Activated naive CD8-positive, alpha-beta T cell (primary cell): Measurements from ENCODE around the gene CHST14.
A peak's percentile ranks its signal among the peaks of the same experiment; 100 is the strongest.

ENCODE experiments used
- H3K27ac Mint-ChIP-seq: one replicate; pipeline ENCODE4 v1.8.0; 2021; ENCODE audit warnings: mixed read lengths
- H3K27me3 Mint-ChIP-seq: one replicate; pipeline ENCODE4 v1.8.0; 2021; ENCODE audit warnings: mixed read lengths
- H3K36me3 Mint-ChIP-seq: one replicate; pipeline ENCODE4 v1.8.0; 2021; ENCODE audit warnings: mixed read lengths
- H3K4me1 Mint-ChIP-seq: one replicate; pipeline ENCODE4 v1.8.0; 2021; ENCODE audit warnings: low read depth, mixed read lengths
- H3K4me3 Mint-ChIP-seq: one replicate; pipeline ENCODE4 v1.8.0; 2021; ENCODE audit warnings: mild to moderate bottlenecking, mixed read lengths
- H3K9me3 Mint-ChIP-seq: one replicate; pipeline ENCODE4 v1.8.0; 2021; ENCODE audit warnings: low read depth, mixed read lengths

Gene CHST14

DNA sequence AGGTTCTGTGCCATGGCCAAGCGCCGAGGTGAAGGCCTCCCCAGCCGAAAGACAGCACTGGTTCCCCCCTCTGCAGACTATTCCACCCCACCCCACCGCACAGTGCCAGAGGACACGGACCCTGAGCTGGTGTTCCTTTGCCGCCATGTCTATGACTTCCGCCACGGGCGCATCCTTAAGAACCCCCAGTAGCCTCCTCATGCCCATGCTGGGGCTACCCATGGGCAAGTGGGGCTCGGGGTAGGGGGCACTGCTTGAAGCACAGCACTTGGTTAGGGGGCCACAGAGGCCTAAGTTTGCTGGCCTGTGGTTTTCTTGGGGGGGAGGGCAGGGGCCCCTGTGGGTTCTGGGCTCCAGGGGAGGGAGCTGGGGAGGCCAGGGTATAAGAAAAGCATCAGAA is 4.8 kb upstream of the CHST14 start:
- H3K27ac Mint-ChIP-seq: no peak overlapping the region

DNA sequence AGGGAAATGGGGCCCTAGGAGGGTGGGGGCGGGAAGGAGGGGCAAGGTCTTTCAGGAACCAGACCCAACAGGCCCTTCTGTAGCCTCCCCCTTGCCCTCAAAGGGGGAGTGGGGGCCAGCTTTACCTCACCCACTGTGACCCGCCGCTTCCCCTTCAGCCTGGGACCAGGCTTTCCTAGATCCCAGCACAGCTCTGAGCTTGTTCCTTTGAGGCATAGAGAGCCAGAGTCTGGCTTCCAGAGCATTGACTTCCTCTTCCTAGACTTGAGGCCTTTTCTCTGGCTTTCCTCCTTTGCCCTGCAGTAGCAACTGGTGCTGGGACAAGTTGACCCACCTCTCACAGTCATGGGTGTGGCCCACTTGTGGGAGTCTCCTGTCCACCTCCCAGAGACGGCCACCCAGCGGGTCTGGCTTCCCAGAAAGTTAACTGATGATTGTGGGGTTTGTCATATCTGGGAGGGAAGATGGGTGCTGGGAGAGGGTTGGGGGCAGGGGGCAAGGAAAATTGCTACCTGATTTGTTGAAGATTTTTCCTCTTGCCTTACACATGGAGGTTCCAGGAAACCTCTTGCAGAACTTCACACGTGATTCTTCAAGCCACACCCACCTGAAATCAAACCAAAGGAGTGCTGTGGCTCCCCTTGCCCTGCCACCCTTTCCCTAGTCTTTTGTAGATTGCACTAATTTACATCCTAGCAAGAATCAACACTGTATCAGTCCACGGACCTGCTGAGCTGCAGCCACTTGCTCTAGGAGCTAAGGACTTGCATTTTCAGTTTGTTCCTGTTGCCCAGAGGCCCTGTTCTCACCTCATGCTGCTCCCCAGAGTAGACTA is 4.1 kb upstream of the CHST14 start:
- Mint-ChIP-seq H3K36me3 (peaks cover 2% of the 10 kb centered on the region), H3K4me1 (peaks cover 28% of the 10 kb centered on the region), H3K4me3 (no peak overlapping the region), H3K27ac (peak overlapping the region; percentile 42), H3K9me3 (no peaks in the 10 kb centered on the region), H3K27me3 (no peaks in the 10 kb centered on the region)

More for the DNA sequence above, 4.8 kb upstream of the CHST14 start:
- H3K9me3 Mint-ChIP-seq: no peaks in the 10 kb centered on the region
- H3K4me1 Mint-ChIP-seq: peaks cover 27% of the 10 kb centered on the region
- H3K4me3 Mint-ChIP-seq: no peak overlapping the region
- H3K27me3 Mint-ChIP-seq: no peaks in the 10 kb centered on the region
- peaks cover 2% of the 10 kb centered on the region for H3K36me3 Mint-ChIP-seq

DNA sequence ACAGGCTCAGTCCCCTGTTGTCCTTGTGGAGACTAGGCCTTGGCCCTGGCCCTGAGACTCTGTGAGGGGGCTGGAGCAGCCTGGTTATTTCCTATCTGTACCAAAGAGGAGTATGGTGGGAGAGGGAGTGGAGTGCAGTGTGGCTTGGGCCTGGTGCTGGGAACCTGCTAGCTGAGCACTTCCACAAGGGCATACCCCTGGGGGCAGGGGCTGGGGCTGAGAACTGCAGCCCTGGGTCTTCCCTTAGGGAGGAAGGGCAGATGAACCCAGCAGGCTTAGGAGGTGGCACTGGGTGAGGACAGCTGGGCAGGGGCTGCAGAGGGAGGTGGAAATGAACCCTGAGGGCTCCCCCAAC is 3.5 kb upstream of the CHST14 start:
- Mint-ChIP-seq H3K9me3 (no peaks in the 10 kb centered on the region), H3K27me3 (no peaks in the 10 kb centered on the region), H3K27ac (peak overlapping the region; percentile 42), H3K36me3 (peaks cover 2% of the 10 kb centered on the region), H3K4me1 (peaks cover 33% of the 10 kb centered on the region), H3K4me3 (no peak overlapping the region)

DNA sequence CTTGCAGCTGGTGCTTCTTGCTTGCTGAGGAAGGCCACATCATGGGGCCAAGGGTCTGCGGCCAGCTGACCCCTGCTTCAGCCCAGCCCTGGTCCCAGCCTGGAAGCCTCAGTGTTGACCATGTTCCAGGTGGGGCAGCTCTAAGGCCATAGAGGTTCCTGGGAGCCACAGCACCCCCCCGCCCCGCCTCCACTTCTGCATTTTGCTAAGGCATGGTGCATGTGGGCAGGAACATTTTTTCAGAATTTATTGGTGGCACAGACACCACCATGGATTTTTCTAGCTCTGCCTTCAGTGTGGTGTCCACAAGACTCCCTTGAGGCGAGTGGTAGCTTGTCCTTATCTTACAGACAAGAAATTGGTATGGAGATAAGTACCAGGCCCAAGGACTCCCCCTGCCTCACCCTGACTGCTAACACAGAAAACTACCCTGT is 1.9 kb upstream of the CHST14 start:
- Mint-ChIP-seq H3K36me3 (peaks cover 2% of the 10 kb centered on the region), H3K4me3 (no peak overlapping the region), H3K9me3 (no peaks in the 10 kb centered on the region), H3K27ac (peak overlapping the region; percentile 36), H3K27me3 (no peaks in the 10 kb centered on the region), H3K4me1 (peaks cover 43% of the 10 kb centered on the region)

GRCh38 chr15:40469776-40470390 is 901 bp upstream of the CHST14 start:
- Mint-ChIP-seq H3K27ac (peak overlapping the region; percentile 48), H3K27me3 (no peaks in the 10 kb centered on the region), H3K36me3 (peaks cover 2% of the 10 kb centered on the region), H3K4me3 (peak overlapping the region; percentile 63), H3K9me3 (no peaks in the 10 kb centered on the region), H3K4me1 (peaks cover 43% of the 10 kb centered on the region)

GRCh38 chr15:40471105-40471807 is 472 bp downstream of the CHST14 start:
- no peaks in the 10 kb centered on the region for H3K36me3 Mint-ChIP-seq
- H3K27ac Mint-ChIP-seq: peak overlapping the region; percentile 90
- H3K9me3 Mint-ChIP-seq: no peaks in the 10 kb centered on the region
- peak overlapping the region; percentile 88 for H3K4me3 Mint-ChIP-seq
- peaks cover 38% of the 10 kb centered on the region for H3K4me1 Mint-ChIP-seq
- no peaks in the 10 kb centered on the region for H3K27me3 Mint-ChIP-seq

GRCh38 chr15:40471808-40472150 is 995 bp downstream of the CHST14 start:
- no peaks in the 10 kb centered on the region for H3K9me3 Mint-ChIP-seq
- peak overlapping the region; percentile 88 for H3K4me3 Mint-ChIP-seq
- no peaks in the 10 kb centered on the region for H3K27me3 Mint-ChIP-seq
- H3K4me1 Mint-ChIP-seq: peaks cover 36% of the 10 kb centered on the region
- H3K27ac Mint-ChIP-seq: peak overlapping the region; percentile 90
- no peaks in the 10 kb centered on the region for H3K36me3 Mint-ChIP-seq

- Mint-ChIP-seq H3K27me3 (no peaks in the 10 kb centered on the region), H3K36me3 (no peaks in the 10 kb centered on the region), H3K27ac (peak overlapping the region; percentile 90), H3K4me3 (peak overlapping the region; percentile 88), H3K9me3 (no peaks in the 10 kb centered on the region), H3K4me1 (peaks cover 31% of the 10 kb centered on the region)
Observed at GRCh38 chr15:40472171-40472727, 1.5 kb downstream of the CHST14 start.

DNA sequence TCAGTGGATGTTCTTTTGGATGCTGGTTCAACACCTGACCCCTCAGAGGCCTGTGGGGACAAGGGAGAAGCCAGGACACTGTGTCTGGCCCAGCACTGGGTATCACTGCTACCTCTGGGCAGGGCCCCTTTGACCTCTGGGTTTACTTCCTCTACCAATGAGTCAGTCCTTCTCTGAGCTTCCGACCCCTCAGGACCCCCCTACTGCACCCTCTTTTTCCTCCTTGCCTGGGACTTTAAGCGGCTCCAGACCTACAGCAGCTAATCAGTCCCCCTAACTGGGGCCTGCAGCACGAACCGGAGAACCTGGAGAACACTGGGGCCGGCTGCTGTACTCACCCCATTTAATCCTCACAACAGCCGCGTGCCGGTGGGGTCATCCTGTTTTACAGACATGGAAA is 3.8 kb downstream of the CHST14 start:
- Mint-ChIP-seq H3K9me3 (no peaks in the 10 kb centered on the region), H3K4me3 (no peak overlapping the region), H3K27me3 (no peaks in the 10 kb centered on the region), H3K4me1 (peaks cover 23% of the 10 kb centered on the region), H3K27ac (no peak overlapping the region), H3K36me3 (no peaks in the 10 kb centered on the region)

GRCh38 chr15:40477642-40478327 is 7.0 kb downstream of the CHST14 start:
- Mint-ChIP-seq H3K4me3 (no peak overlapping the region), H3K27me3 (peaks cover 4% of the 10 kb centered on the region), H3K27ac (no peak overlapping the region), H3K9me3 (no peaks in the 10 kb centered on the region), H3K36me3 (no peaks in the 10 kb centered on the region), H3K4me1 (peaks cover 5% of the 10 kb centered on the region)

GRCh38 chr15:40479024-40479423 is 8.2 kb downstream of the CHST14 start:
- Mint-ChIP-seq H3K9me3 (no peaks in the 10 kb centered on the region), H3K27me3 (peaks cover 4% of the 10 kb centered on the region), H3K4me1 (no peaks in the 10 kb centered on the region), H3K36me3 (no peaks in the 10 kb centered on the region), H3K27ac (no peak overlapping the region), H3K4me3 (no peak overlapping the region)

GRCh38 chr15:40481341-40482074 is 10.7 kb downstream of the CHST14 start:
- H3K27ac Mint-ChIP-seq: no peak overlapping the region
- H3K27me3 Mint-ChIP-seq: peaks cover 4% of the 10 kb centered on the region
- H3K36me3 Mint-ChIP-seq: no peaks in the 10 kb centered on the region
- H3K4me3 Mint-ChIP-seq: no peak overlapping the region
- no peaks in the 10 kb centered on the region for H3K9me3 Mint-ChIP-seq
- no peaks in the 10 kb centered on the region for H3K4me1 Mint-ChIP-seq

- Mint-ChIP-seq H3K27me3 (peaks cover 4% of the 10 kb centered on the region), H3K9me3 (no peaks in the 10 kb centered on the region), H3K36me3 (no peaks in the 10 kb centered on the region), H3K27ac (no peak overlapping the region), H3K4me3 (no peak overlapping the region), H3K4me1 (no peaks in the 10 kb centered on the region)
Observed at GRCh38 chr15:40483919-40484318, 13.1 kb downstream of the CHST14 start.

- H3K36me3 Mint-ChIP-seq: no peaks in the 10 kb centered on the region
- H3K27ac Mint-ChIP-seq: no peak overlapping the region
- H3K4me1 Mint-ChIP-seq: no peaks in the 10 kb centered on the region
- no peaks in the 10 kb centered on the region for H3K9me3 Mint-ChIP-seq
- H3K27me3 Mint-ChIP-seq: peaks cover 3% of the 10 kb centered on the region
- H3K4me3 Mint-ChIP-seq: no peak overlapping the region
Observed at GRCh38 chr15:40486066-40486770, 15.4 kb downstream of the CHST14 start.
